NCI-H748 (cell line): ENCODE results near the gene GSK3B.
A peak's percentile ranks its signal among the peaks of the same experiment; 100 is the strongest.
"Not testable (repeated sequence)": the region's sequence is repeated elsewhere in the genome, so short reads cannot be mapped to it uniquely, and the experiment has no call there.

Source experiments
- DNase-seq: peaks from one replicate; lab custom pipeline; 2025; ENCODE audit not compliant: unreplicated experiment; lab: John Stamatoyannopoulos, UW

GSK3B gene

GRCh38 chr3:120018299-120018698, 75.9 kb downstream of the GSK3B start:
- DNase-seq = no peak

- no peak for DNase-seq
These were observed 76.6 kb downstream of the GSK3B start for GRCh38 chr3:120017692-120018091.

- peak; percentile 3 for DNase-seq
These were observed 80.8 kb downstream of the GSK3B start for GRCh38 chr3:120013481-120013880.

- DNase-seq = not testable (repeated sequence)
These were observed 88.5 kb downstream of the GSK3B start for GRCh38 chr3:120005741-120006140.

- DNase-seq = not testable (repeated sequence)
These were observed 90.2 kb downstream of the GSK3B start for GRCh38 chr3:120004008-120004498.

- DNase-seq = no peak
These were observed 96.1 kb downstream of the GSK3B start for GRCh38 chr3:119998166-119998565.

GRCh38 chr3:119990888-119991287, 103.4 kb downstream of the GSK3B start:
- DNase-seq = no peak

GRCh38 chr3:119989981-119990655, 104.1 kb downstream of the GSK3B start:
- no peak for DNase-seq

- not testable (repeated sequence) for DNase-seq
These were observed 107.4 kb downstream of the GSK3B start for GRCh38 chr3:119986812-119987211.

- DNase-seq = no peak
These were observed 112.9 kb downstream of the GSK3B start for GRCh38 chr3:119981386-119981785.

- no peak for DNase-seq
These were observed 115.6 kb downstream of the GSK3B start for GRCh38 chr3:119978554-119979208.

- DNase-seq = no peak
These were observed 116.9 kb downstream of the GSK3B start for GRCh38 chr3:119977353-119977752.

GRCh38 chr3:119976214-119976613, 118.0 kb downstream of the GSK3B start:
- DNase-seq = no peak

GRCh38 chr3:119974656-119975055, 119.6 kb downstream of the GSK3B start:
- no peak for DNase-seq

- DNase-seq = no peak
These were observed 121.1 kb downstream of the GSK3B start for GRCh38 chr3:119973018-119973646.

- DNase-seq = no peak
These were observed 124.5 kb downstream of the GSK3B start for GRCh38 chr3:119969759-119970158.

GRCh38 chr3:119967353-119968006, 126.8 kb downstream of the GSK3B start:
- DNase-seq = no peak

- DNase-seq = no peak
These were observed 128.6 kb downstream of the GSK3B start for GRCh38 chr3:119965692-119966091.

GRCh38 chr3:119964294-119964693, 130.0 kb downstream of the GSK3B start:
- no peak for DNase-seq

- DNase-seq = no peak
These were observed 138.3 kb downstream of the GSK3B start for GRCh38 chr3:119955972-119956371.

GRCh38 chr3:119950666-119951325, 143.5 kb downstream of the GSK3B start:
- DNase-seq = no peak
